Stomach smooth muscle (tissue), 2 donors: ENCODE data around the gene IL17RC.

ENCODE experiments used
- H3K27ac ChIP-seq: one replicate; pipeline ENCODE4 v1.7.0; 2013; ENCODE audit warnings: mild to moderate bottlenecking, low read length, inconsistent platforms
- H3K27me3 ChIP-seq, 2 donors: one replicate each; pipeline ENCODE4 v1.7.0; 2013; ENCODE audit warnings: low read length in 2 of 2; ENCODE audit not compliant: insufficient read depth in 2 of 2, control insufficient read depth in 1 of 2
- H3K36me3 ChIP-seq, 2 donors: one replicate each; pipeline ENCODE4 v1.7.0; 2013; ENCODE audit warnings: low read length in 2 of 2; ENCODE audit not compliant: control insufficient read depth in 2 of 2, insufficient read depth in 2 of 2
- H3K4me1 ChIP-seq: one replicate; pipeline ENCODE4 v1.7.0; 2013; ENCODE audit warnings: low read length; ENCODE audit not compliant: control insufficient read depth, insufficient read depth
- H3K4me3 ChIP-seq, 2 donors: one replicate each; pipeline ENCODE4 v1.7.0; 2013; ENCODE audit warnings: low read length in 2 of 2
- H3K9ac ChIP-seq, 2 donors: one replicate each; pipeline ENCODE4 v1.7.0; 2013; ENCODE audit warnings: low read length in 2 of 2, mild to moderate bottlenecking in 1 of 2
- H3K9me3 ChIP-seq, 2 donors: one replicate each; pipeline ENCODE4 v1.7.0; 2013; ENCODE audit warnings: low read length in 2 of 2; ENCODE audit not compliant: control insufficient read depth in 2 of 2
- donor health status: healthy.
- donor health status: Pancreatic carcinoma.

Gene IL17RC

GRCh38 chr3:9916346-9916733, 558 bp upstream of the IL17RC start:
- no peaks in the 10 kb centered on the region for H3K9me3 ChIP-seq
- H3K27ac ChIP-seq, result peak overlapping the region; percentile 91
- H3K9ac ChIP-seq, result peak overlapping the region; percentile 75 to 83
- H3K36me3 ChIP-seq, result peaks cover 0 to 6% of the 10 kb centered on the region in 2 donors
- peaks cover 48% of the 10 kb centered on the region for H3K4me1 ChIP-seq
- peak overlapping the region; percentile 74 to 84 for H3K4me3 ChIP-seq
- no peaks in the 10 kb centered on the region for H3K27me3 ChIP-seq

- Histone ChIP-seq H3K9me3 (no peaks in the 10 kb centered on the region), H3K9ac (peak overlapping the region; percentile 83 to 84), H3K4me1 (peaks cover 48% of the 10 kb centered on the region), H3K36me3 (peaks cover 0 to 6% of the 10 kb centered on the region in 2 donors), H3K27me3 (no peaks in the 10 kb centered on the region), H3K27ac (peak overlapping the region; percentile 91), H3K4me3 (peak overlapping the region; percentile 22 to 84)
These were observed 922 bp downstream of the IL17RC start for GRCh38 chr3:9917820-9918219.

GRCh38 chr3:9918261-9919038, 1.6 kb downstream of the IL17RC start:
- Histone ChIP-seq H3K27me3 (no peaks in the 10 kb centered on the region), H3K9me3 (no peaks in the 10 kb centered on the region), H3K4me3 (peak overlapping the region in 1 of 2 donors; percentile 84), H3K27ac (peak overlapping the region; percentile 91), H3K9ac (no peak overlapping the region), H3K4me1 (peaks cover 46% of the 10 kb centered on the region), H3K36me3 (peaks cover under 1 to 6% of the 10 kb centered on the region in 2 donors)

DNA sequence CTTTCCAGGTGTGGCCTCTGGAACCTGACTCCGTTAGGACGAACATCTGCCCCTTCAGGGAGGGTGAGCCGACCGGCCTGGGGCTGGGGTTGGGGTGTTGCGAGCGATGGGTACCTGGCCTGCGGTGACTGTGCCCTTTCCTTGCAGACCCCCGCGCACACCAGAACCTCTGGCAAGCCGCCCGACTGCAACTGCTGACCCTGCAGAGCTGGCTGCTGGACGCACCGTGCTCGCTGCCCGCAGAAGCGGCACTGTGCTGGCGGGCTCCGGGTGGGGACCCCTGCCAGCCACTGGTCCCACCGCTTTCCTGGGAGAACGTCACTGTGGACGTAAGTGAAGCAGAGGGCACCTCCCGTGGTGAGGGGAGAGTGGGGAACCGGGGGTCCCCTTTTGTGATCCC, 11.3 kb downstream of the IL17RC start:
- H3K9me3 ChIP-seq, result no peaks in the 10 kb centered on the region
- no peak overlapping the region for H3K9ac ChIP-seq
- no peak overlapping the region for H3K4me3 ChIP-seq
- H3K4me1 ChIP-seq, result peaks cover 12% of the 10 kb centered on the region
- no peak overlapping the region for H3K27ac ChIP-seq
- no peaks in the 10 kb centered on the region for H3K27me3 ChIP-seq
- peaks cover 28 to 29% of the 10 kb centered on the region in 2 donors for H3K36me3 ChIP-seq

GRCh38 chr3:9930804-9931418, 14.0 kb downstream of the IL17RC start:
- no peak overlapping the region for H3K4me3 ChIP-seq
- no peak overlapping the region for H3K27ac ChIP-seq
- peaks cover 17 to 28% of the 10 kb centered on the region in 2 donors for H3K36me3 ChIP-seq
- H3K9me3 ChIP-seq, result no peaks in the 10 kb centered on the region
- H3K27me3 ChIP-seq, result no peaks in the 10 kb centered on the region
- peaks cover 31% of the 10 kb centered on the region for H3K4me1 ChIP-seq
- no peak overlapping the region for H3K9ac ChIP-seq

GRCh38 chr3:9932535-9932842, 15.6 kb downstream of the IL17RC start:
- H3K9me3 ChIP-seq, result no peaks in the 10 kb centered on the region
- peaks cover 25 to 36% of the 10 kb centered on the region in 2 donors for H3K36me3 ChIP-seq
- peak overlapping the region; percentile 88 to 91 for H3K4me3 ChIP-seq
- H3K9ac ChIP-seq, result peak overlapping the region; percentile 76 to 96
- peaks cover 31% of the 10 kb centered on the region for H3K4me1 ChIP-seq
- no peaks in the 10 kb centered on the region for H3K27me3 ChIP-seq
- peak overlapping the region; percentile 98 for H3K27ac ChIP-seq

DNA sequence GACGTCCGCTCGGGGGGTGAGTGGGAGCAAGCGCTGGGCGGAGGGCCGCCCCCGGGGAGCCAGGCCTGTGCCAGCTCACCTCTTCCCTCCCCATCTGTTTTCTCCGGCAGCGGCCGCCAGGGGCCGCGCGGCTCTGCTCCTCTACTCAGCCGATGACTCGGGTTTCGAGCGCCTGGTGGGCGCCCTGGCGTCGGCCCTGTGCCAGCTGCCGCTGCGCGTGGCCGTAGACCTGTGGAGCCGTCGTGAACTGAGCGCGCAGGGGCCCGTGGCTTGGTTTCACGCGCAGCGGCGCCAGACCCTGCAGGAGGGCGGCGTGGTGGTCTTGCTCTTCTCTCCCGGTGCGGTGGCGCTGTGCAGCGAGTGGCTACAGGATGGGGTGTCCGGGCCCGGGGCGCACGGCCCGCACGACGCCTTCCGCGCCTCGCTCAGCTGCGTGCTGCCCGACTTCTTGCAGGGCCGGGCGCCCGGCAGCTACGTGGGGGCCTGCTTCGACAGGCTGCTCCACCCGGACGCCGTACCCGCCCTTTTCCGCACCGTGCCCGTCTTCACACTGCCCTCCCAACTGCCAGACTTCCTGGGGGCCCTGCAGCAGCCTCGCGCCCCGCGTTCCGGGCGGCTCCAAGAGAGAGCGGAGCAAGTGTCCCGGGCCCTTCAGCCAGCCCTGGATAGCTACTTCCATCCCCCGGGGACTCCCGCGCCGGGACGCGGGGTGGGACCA, 16.1 kb downstream of the IL17RC start:
- H3K4me3 ChIP-seq, result peak overlapping the region; percentile 88 to 91
- peaks cover 30 to 40% of the 10 kb centered on the region in 2 donors for H3K36me3 ChIP-seq
- H3K9me3 ChIP-seq, result no peaks in the 10 kb centered on the region
- H3K9ac ChIP-seq, result peak overlapping the region; percentile 76 to 96
- peak overlapping the region; percentile 98 for H3K27ac ChIP-seq
- peaks cover 31% of the 10 kb centered on the region for H3K4me1 ChIP-seq
- no peaks in the 10 kb centered on the region for H3K27me3 ChIP-seq

- Histone ChIP-seq H3K4me1 (peaks cover 31% of the 10 kb centered on the region), H3K9me3 (no peaks in the 10 kb centered on the region), H3K27me3 (no peaks in the 10 kb centered on the region), H3K27ac (peak within 1 kb of the TSS; percentile 98), H3K4me3 (peak within 1 kb of the TSS; percentile 88 to 91), H3K36me3 (peaks cover 34 to 39% of the 10 kb centered on the region in 2 donors), H3K9ac (peak within 1 kb of the TSS; percentile 96 to 97)
These were observed 16.8 kb downstream of the IL17RC start, which contains the start of gene CRELD1 for GRCh38 chr3:9933561-9934234. Gene CRELD1, plus strand, starts transcription at chr3:9933834. Its CDS starts 605 bp downstream, at chr3:9934439.

DNA sequence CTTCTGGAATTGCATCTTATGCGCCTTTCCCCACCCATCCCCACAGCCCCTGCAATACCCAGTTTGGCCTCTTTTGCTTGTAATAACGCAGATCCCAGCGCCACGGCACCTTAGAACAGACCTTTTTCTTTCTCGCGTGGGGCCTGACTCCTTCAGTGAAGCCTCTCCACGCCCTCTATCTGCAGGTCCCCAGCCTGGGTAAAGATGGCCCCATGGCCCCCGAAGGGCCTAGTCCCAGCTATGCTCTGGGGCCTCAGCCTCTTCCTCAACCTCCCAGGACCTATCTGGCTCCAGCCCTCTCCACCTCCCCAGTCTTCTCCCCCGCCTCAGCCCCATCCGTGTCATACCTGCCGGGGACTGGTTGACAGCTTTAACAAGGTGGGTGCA, 17.3 kb downstream of the IL17RC start:
- Histone ChIP-seq H3K27ac (peak overlapping the region; percentile 98), H3K36me3 (peaks cover 34 to 38% of the 10 kb centered on the region in 2 donors), H3K4me3 (peak overlapping the region; percentile 88 to 91)

GRCh38 chr3:9934993-9935392, 18.1 kb downstream of the IL17RC start:
- peaks cover 31% of the 10 kb centered on the region for H3K4me1 ChIP-seq
- H3K27me3 ChIP-seq, result no peaks in the 10 kb centered on the region
- H3K27ac ChIP-seq, result peak overlapping the region; percentile 98
- H3K9ac ChIP-seq, result peak overlapping the region in 1 of 2 donors; percentile 97
- H3K9me3 ChIP-seq, result no peaks in the 10 kb centered on the region
- peaks cover 28 to 32% of the 10 kb centered on the region in 2 donors for H3K36me3 ChIP-seq
- H3K4me3 ChIP-seq, result peak overlapping the region in 1 of 2 donors; percentile 91

More for the DNA sequence above, 17.3 kb downstream of the IL17RC start:
- Histone ChIP-seq H3K27me3 (no peaks in the 10 kb centered on the region), H3K9ac (peak overlapping the region; percentile 96 to 97), H3K9me3 (no peaks in the 10 kb centered on the region), H3K4me1 (peaks cover 31% of the 10 kb centered on the region)
